ENCODE measurements around the gene RABGAP1L. TPM values are rescaled to one million over a fixed set of nuclear protein-coding genes. Genes with fewer than 3 reads are reported as not detected.

RABGAP1L gene
- total RNA-seq, 1 donor from 2014 or later: 30.2 TPM

GRCh38 chr1:174971902-174972301, 812.6 kb downstream of the RABGAP1L start:
- H3K27ac Mint-ChIP-seq (ENCODE audit: unreplicated experiment): no peak overlapping the region
- H3K4me3 Mint-ChIP-seq (ENCODE audit: unreplicated experiment): no peak overlapping the region
- H3K4me1 Mint-ChIP-seq (ENCODE audit: unreplicated experiment): peaks cover 29% of the 10 kb centered on the region
- no peak for DNase-seq (ENCODE audit: low spot score)
- no peaks in the 10 kb centered on the region for H3K9me3 Mint-ChIP-seq (ENCODE audit: unreplicated experiment)
- no peaks in the 10 kb centered on the region for H3K36me3 Mint-ChIP-seq (ENCODE audit: low read depth, unreplicated experiment)
- H3K27me3 Mint-ChIP-seq (ENCODE audit: unreplicated experiment): peaks cover 3% of the 10 kb centered on the region
- TF ChIP-seq, protein P1, sequence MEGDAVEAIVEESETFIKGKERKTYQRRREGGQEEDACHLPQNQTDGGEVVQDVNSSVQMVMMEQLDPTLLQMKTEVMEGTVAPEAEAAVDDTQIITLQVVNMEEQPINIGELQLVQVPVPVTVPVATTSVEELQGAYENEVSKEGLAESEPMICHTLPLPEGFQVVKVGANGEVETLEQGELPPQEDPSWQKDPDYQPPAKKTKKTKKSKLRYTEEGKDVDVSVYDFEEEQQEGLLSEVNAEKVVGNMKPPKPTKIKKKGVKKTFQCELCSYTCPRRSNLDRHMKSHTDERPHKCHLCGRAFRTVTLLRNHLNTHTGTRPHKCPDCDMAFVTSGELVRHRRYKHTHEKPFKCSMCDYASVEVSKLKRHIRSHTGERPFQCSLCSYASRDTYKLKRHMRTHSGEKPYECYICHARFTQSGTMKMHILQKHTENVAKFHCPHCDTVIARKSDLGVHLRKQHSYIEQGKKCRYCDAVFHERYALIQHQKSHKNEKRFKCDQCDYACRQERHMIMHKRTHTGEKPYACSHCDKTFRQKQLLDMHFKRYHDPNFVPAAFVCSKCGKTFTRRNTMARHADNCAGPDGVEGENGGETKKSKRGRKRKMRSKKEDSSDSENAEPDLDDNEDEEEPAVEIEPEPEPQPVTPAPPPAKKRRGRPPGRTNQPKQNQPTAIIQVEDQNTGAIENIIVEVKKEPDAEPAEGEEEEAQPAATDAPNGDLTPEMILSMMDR (IDR thresholded peaks at IDR 0.05; ENCODE audit: unreplicated experiment): no peak

DNA sequence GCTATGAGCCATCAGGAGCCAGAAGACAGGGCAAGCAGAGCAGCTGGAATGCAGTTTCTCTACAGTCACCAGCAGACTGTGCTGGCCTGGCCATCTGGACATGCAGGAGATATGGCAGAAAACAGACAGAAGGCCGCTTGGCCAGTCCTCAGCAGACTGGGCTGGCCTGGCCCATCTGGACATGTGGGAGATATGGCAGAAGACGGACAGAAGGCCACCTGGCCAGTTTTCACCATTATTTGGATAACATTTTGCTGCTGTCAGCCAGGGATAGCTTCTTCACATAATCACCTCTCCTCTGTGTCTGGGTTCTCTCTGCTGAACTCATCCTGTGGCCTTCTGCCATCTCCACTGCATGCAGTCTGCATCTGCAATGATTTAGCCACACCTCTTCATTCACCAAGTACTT, 815.4 kb downstream of the RABGAP1L start:
- no peaks in the 10 kb centered on the region for H3K36me3 Mint-ChIP-seq (ENCODE audit: low read depth, unreplicated experiment)
- TF ChIP-seq, protein P1 (IDR thresholded peaks at IDR 0.05; ENCODE audit: unreplicated experiment): no peak
- DNase-seq (ENCODE audit: low spot score): no peak
- no peak overlapping the region for H3K27ac Mint-ChIP-seq (ENCODE audit: unreplicated experiment)
- peaks cover 11% of the 10 kb centered on the region for H3K4me1 Mint-ChIP-seq (ENCODE audit: unreplicated experiment)
- H3K4me3 Mint-ChIP-seq (ENCODE audit: unreplicated experiment): no peak overlapping the region
- no peaks in the 10 kb centered on the region for H3K9me3 Mint-ChIP-seq (ENCODE audit: unreplicated experiment)
- peaks cover 3% of the 10 kb centered on the region for H3K27me3 Mint-ChIP-seq (ENCODE audit: unreplicated experiment)

GRCh38 chr1:174975764-174976163, 816.4 kb downstream of the RABGAP1L start:
- Mint-ChIP-seq H3K4me1 (ENCODE audit: unreplicated experiment) (peaks cover 15% of the 10 kb centered on the region), H3K4me3 (ENCODE audit: unreplicated experiment) (no peak overlapping the region), H3K27ac (ENCODE audit: unreplicated experiment) (no peak overlapping the region), H3K9me3 (ENCODE audit: unreplicated experiment) (no peaks in the 10 kb centered on the region), H3K27me3 (ENCODE audit: unreplicated experiment) (peaks cover 3% of the 10 kb centered on the region), H3K36me3 (ENCODE audit: low read depth, unreplicated experiment) (no peaks in the 10 kb centered on the region)
- DNase-seq (ENCODE audit: low spot score): no peak
- TF ChIP-seq, protein P1 (IDR thresholded peaks at IDR 0.05; ENCODE audit: unreplicated experiment): no peak

GRCh38 chr1:174976436-174977108, 817.3 kb downstream of the RABGAP1L start:
- Mint-ChIP-seq H3K4me3 (ENCODE audit: unreplicated experiment) (no peak overlapping the region), H3K27ac (ENCODE audit: unreplicated experiment) (peak overlapping the region; percentile 18), H3K27me3 (ENCODE audit: unreplicated experiment) (peaks cover under 1% of the 10 kb centered on the region), H3K4me1 (ENCODE audit: unreplicated experiment) (peaks cover 12% of the 10 kb centered on the region), H3K36me3 (ENCODE audit: low read depth, unreplicated experiment) (no peaks in the 10 kb centered on the region), H3K9me3 (ENCODE audit: unreplicated experiment) (no peaks in the 10 kb centered on the region)
- TF ChIP-seq, protein P1 (IDR thresholded peaks at IDR 0.05; ENCODE audit: unreplicated experiment): no peak
- DNase-seq (ENCODE audit: low spot score): no peak

DNA sequence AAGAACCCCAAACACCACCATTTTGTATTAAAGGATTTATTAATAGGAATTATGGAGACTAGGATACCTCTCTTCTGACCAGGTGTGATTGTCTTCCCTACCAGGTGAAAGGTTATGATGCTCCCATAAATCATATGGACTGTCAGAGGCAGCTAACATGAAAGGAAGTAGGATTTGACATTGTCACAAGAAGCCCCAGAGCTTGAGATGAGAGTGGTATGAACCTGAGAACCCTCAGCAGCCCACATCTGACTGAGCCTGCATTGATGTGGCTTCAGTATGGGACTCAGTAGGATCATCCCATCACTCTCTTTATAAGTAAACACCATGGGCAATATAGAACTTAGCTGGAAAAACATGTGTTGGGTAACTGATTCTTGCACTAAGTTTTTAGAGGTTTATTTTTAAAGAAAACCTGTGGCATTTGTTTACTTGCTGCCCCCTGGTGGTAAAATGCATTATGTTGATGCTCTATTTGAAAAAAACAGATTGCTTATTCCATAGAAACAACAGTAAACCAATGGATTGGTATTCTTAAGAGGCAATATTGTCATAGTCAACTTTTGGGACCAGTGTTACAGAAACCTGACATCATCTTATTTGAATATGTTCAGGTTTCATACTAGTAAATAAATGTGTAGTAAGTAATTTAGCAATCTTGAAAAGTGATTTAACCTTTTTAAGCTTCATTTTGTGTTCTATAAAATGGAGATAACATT, 823.8 kb downstream of the RABGAP1L start:
- TF ChIP-seq, protein P1 (IDR thresholded peaks at IDR 0.05; ENCODE audit: unreplicated experiment): peak; percentile 97
- Mint-ChIP-seq H3K4me3 (ENCODE audit: unreplicated experiment) (no peak overlapping the region), H3K9me3 (ENCODE audit: unreplicated experiment) (no peaks in the 10 kb centered on the region), H3K27ac (ENCODE audit: unreplicated experiment) (no peak overlapping the region), H3K4me1 (ENCODE audit: unreplicated experiment) (peaks cover 3% of the 10 kb centered on the region), H3K27me3 (ENCODE audit: unreplicated experiment) (peaks cover 3% of the 10 kb centered on the region), H3K36me3 (ENCODE audit: low read depth, unreplicated experiment) (no peaks in the 10 kb centered on the region)
- DNase-seq (ENCODE audit: low spot score): peak; percentile 46

Measured in endothelial cell (in vitro differentiated cells).